Fibroblast of skin of left biceps (primary cell): ENCODE data around the gene NMRAL1.

Experiments used
- DNase-seq, 2 experiments: peaks; one replicate each; pipeline ENCODE4 v3.0.0-alpha.2; 2013; ENCODE audit warnings: low read depth in 2 of 2

Gene NMRAL1

DNA sequence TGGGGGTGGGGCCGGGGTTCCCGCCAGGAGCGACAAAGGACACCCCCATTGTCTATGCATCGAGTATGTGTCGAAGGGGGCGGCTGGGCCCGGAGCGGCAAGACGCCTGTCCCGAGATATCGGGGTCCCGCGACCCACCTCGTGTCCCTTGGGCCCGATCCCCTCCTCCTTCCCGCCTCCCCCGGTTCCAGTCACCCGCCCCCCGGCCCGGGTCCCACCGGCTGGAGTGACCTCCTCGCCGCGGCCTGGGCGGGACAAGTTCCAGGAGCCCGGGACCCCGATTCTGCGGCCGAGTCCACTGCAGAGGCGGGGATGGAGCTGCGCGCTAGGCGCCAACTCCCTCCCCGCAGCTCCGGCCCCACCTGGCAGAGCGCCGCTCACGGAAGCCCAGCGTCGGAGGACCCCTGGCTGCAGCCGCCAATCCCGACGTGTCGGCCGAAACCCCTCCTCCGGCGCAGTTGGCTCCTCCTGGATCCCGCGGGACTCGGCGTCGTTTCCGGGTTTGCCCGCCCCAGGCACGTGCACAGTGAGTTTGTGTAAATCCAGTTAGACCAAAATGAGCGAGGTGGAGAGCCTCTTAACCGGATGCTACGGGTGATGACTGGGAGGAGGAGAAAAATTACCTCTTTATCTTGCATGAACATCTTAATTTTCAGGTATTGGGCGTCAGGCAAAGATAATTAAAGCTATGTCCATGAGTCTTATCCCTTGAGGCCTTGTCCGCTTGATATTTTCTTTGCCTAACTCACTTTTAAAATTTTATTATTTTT is at the start of gene NMRAL1:
Gene NMRAL1, minus strand, starts transcription at position 434 of the 770 bp plus-strand sequence. CDS start 493 bp downstream, outside the sequence.
- DNase-seq: peak; percentile 71 to 78

DNA sequence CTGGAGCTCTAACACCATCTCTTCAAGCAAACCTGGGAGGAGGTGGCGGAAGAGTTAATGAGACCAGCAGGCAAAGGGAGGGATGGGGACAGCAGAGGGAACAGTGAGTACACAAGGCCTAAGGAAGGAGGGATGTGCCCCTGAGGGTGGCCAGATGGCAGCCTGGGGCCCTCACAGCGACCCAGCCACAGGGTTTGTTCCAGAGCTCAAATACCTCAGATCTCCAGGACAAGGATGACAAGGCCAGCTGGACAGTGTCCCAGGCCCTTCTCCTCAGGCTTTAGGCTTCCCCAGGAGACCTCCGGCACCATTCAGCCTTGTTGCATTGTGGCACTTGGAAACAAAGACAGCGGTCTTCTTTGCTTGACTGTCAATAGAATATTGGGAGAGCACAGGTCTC is 49.3 kb upstream of the NMRAL1 start:
- no peak for DNase-seq

DNA sequence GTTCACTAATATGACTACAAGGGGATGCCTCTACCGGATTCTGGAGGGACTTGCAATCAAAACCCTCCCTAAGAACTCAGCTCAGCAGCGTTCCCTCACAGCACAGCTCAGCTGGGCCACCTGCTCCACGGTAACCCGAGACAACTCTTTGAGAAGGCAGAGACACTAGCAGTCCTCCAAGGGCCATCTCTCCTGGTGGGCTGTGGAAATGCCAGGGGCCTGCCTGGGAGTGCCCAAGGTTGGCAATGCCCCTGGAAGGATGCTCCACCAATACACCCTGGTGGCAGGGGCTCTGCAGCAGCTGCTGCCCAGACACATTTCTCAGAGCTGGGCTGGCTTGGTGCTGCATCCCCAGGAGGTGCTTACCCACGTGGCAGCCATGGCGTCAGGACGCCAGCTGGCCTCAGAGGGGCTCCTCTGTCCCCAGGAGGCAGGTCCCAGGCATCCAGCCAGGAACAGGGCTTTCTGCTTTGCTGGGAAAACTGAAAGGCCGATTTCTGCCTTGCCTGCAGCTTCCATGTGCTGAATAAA is 47.7 kb upstream of the NMRAL1 start:
- no peak for DNase-seq

DNA sequence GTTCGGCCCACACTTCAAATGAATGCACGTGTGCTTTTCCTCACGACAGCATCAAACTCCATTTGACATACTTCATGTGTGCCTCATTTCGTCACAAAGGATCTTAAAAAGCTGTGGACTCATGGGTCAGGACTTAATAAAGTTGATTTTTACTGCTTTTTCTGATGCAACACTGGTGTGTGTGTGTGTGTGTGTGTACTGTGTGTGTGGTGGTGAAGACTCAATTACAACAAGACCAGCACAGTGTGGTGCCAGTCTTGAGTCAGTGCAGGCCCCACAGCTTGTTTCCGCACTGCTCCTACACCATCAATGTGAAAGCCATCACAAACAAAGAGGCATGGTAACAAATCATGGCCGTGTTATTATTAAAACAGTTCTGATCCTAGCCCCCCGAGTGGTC is 46.5 kb upstream of the NMRAL1 start:
- DNase-seq: no peak

DNA sequence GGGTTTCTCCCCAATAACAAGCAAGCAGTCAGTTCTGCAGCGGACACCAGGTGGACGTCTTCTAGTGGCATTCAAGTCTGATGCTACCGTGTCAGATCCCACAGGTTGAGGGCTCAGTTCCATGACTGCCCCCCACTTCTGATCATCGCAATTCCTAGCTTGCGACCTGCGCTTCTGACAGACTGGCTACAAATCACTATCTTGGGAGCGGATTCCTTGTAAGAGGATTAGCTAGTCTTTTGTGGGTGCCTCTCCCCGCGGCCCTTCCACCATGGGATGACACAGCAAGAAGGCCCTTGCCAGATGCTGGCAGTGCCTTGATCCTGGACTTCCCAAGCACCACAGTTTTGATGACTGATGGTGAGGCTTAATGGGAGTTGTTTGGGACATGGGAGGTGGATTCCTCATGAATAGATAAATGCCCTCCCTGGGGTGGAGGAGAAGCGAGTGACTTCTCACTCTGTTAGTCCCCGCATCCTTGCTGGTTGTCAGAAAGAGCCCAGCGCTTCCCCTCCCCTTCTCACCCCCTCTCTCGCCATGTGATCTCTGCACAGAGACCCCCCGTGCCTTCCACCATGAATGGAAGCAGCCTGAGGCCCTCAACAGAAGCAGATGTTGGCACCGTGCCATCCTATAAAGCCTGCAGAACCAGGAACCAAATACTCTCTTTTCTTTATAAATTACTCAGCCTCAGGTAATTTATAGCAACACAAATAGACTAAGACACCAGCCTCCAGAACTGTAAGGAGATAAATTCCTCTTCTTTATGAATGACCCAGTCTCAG is 45.0 kb upstream of the NMRAL1 start:
- DNase-seq: no peak

DNA sequence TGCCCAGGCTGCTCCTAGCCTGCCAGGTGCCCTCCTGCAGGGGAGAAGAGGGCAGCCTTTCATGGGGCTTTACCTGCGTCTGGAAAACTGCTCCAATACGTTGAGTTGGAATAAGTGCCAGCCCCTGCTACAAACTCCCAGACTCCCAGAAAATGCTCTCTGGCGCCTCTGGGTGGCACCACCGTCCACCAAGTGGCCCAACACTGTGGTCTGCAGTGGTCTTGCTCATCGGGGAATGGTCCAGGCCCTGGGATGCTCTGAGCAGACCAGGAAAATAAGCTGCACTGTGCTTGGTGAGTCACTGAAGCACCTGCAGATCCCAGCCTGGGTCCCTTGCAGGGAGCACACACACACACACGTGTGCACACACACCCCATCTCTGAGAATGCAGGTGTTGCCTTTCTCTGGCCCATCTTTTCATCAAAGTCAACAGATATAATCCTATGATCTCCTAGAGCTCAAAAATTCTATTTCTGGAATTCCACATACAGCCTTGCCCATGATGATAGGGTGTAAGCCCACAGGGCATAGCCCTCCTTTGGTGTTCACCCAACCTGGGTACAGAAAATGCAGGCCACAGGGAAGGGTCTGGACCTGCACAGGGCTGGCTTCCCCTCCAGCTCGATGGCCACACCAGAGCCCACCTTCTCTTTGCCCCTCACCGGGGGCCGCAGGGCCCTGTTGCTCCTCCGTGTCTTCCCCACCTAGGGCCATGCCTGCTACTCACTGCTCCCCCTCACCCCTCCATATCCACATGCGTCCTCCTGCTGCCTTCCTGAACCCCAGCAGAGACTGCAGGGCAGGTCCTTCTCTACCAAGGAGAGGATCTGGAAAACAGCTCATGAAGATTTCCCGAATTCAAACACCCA is 43.6 kb upstream of the NMRAL1 start:
- no peak for DNase-seq

DNA sequence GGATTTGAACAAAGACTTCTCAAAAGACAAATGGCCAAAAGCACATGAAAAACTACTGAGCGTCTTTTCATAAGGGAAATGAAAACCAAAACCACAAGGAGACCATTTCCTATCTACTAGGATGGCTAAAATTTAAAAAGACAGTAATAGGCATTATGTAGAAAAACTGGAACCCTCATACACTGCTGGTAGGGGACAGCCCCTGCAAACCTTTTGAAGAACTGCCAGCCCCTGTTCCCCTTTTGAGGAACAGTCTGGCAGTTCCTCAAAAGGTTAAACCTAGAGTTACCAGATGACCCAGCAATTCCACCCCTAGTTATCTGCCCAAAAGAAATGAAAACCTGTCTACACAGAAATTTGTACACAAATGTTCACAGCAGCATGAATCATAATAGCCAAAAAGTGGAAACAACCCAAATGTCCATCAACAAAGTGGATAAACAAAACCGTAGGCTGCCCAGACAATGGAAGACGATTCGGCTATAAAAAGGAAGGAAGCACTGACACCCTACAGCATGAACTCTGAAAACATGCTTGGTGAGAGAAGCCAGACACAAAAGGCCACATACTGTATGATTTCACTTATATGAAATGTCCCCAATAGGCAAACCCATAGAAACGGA is 41.3 kb upstream of the NMRAL1 start:
- no peak for DNase-seq

DNA sequence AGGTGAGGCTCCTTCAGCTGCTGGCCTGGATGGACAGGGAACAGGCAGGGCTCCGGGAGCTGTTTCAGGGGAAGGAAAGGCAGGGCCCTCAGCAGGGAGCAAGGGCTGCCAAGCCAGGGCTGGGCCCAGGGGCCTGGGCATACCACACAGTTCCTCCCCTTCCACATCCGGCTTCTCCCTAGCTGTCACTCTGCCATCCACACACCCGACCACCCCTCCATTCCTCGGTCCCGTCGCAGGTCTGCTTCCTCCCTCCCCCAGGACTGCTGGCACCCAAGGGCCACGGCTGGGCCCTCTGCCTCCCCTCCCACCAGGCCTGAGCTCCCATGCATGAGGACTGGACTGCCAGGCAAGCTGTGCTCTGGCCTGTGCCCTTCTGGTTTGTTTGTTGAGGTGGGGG is 40.2 kb upstream of the NMRAL1 start:
- no peak for DNase-seq

DNA sequence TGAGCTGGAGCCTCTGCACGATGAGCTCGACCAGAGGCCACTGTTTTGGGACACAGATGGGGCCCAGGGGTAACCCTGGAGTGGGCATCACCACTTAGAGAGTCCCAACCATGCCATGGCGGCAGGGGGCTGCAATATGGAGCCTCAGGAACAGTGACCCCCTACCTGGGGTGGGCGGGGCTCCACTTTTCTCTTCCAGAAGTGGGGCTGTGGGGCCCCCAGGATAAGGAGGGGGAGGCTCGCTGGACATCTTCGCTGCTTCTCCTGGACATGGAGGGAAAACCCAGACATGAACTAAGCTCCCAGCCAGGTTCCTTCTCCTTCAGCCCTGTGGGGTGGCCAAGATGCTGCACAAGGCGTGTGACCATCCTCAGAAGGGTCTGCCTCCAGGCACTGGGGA is 39.5 kb upstream of the NMRAL1 start:
- no peak for DNase-seq

DNA sequence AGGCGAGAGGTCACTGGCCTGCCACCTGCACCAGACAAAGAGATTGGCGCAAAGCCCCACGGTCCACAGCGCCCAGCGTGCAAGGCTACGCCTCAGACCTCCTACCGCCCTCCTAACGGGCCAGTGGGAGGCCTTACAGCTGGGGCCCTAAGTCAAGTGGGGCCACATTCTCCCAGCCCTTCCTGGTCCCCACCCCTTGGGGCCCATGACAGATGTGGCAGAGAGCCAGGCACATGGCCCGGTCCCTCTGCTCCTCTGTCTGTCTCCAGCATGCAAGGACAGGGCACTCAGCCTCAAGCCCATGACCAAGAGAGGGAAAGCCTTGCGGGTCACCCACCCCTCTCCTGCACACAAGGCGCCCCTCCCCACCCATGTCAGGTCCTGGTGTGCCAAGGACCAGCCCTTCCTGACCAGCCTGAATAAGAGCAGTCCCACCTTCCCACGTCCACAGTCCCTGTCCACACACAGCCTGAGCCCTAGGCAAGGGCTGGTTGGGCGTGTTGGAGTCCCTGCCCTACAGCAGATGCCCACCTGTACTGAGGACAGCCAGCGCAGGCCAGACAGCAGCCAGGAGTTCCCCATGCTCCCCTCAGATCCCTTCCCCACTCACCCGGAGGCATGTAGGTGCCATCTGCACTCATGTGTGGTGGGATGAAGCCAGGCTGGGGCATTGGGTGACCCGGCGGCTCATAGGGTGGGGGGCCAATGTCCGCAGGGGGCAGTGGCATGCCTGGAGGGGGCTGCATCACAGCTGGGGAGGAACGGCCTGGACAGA is 38.8 kb upstream of the NMRAL1 start:
- no peak for DNase-seq

DNA sequence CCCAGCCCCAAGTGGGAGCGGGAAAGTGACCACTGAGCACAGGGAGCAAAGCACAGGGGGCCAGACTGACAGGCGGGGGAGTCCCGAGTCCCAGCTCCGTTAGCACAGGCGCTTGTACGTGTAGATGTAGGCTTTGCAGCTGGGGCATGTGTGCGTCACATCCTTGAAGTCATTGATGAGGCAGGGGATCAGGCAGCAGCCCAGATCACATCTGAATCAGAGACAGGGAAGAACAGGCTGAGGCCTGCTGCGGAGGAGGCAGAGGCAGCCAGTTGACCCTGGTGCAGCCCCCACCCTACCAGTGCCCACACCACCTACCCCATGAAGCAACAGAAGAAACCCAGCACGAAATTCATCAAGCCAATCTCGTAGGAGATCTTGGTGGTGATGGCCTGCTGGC is 38.0 kb upstream of the NMRAL1 start:
- no peak for DNase-seq

DNA sequence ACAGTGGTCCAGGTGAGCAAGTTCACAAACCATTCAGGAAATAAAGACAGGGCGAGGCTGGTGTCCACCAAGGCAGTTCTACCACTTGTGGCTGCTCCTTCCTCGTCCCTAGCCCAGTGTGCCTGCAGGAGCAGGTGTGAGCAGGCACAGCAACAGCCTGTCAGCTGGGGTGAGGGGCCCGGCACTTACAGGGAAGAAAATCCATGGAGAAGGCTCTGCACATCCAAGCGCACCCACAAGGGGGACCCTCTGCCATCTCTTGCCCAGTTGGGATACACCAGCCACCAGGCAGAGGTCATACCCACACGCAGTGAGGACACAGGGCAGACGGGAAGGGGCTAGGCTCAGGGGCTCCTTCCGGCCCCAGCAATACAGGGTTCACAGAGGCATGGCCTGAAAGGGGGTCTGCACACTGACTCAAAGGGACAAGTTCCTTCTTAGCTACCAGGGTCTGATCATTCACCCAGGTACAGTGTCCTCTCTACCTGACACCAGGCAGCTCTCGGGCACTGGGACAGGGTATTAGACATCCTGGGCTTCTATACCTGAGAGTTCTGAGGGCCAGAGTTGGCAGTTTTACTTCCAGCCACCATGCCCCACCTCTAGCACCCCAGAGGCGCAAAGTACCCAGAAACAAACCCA is 37.1 kb upstream of the NMRAL1 start:
- no peak for DNase-seq

DNA sequence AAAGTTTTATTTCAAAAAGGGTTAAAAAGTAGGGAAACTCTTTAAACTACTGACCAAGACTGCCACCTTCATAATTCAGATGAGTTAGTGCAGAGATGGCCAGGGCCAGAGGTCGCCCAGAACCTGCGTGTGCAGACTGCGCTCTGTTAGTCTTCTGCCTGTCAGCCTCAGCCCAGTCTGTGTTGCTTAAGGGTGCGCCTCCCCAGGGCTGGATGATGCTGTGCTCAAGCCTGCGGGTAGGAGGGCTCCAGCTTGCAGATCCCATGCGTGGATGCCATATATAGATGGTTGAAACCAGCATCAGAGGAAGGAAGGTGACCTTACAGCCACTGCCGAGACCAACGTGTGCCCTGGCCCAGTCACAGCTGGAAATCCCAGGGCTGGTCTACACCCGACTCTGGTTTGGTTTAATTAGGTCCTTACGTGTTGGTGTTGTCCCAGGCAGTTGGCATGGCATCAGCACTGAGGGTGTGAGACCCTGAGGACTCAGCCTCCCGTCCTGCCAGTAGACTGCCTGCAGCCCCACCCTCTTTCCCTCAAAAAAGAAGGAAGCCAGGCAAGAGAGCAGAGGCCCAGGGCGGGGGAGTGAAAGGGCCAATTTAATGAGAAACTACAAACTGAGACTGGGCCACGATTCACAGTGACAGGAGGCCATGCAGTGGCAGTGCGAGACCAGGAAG is 36.5 kb upstream of the NMRAL1 start:
- DNase-seq: no peak

DNA sequence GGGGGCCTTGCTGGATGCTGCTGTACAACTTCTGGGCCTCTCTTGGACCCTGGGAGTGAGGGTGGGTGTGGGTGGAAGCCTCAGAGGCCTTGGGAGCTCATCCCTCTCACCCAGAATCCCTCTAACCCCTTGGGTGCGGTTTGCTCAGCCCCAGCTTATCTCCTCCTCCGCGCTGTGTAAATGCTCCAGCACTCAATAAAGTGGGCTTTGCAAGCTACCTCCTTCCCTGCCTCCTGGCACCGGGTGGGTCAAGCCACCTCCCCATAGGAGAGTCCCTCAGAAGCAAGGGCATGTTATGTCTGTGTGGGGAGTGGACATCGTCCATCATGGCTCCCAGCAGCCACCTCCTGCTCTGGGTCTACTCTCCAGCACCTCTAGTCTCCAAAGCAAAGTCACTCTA is 35.7 kb upstream of the NMRAL1 start:
- DNase-seq: no peak

DNA sequence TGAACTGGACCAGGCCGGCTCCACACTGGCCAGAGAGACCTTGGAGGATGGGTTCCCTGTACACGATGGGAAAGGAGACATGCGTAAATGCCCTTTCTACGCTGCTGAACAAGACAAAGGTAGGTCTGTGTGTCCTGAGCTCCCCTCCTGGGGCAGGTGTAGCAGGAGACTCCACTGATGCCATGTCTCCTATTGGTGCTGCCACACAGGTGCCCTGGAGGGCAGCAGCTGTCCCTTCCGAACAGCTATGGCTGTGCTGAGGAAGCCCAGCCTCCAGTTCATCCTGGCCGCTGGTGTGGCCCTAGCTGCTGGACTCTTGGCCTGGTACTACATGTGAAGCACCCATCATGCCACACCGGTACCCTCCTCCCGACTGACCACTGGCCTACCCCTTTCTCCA is 35.0 kb upstream of the NMRAL1 start:
- no peak for DNase-seq

DNA sequence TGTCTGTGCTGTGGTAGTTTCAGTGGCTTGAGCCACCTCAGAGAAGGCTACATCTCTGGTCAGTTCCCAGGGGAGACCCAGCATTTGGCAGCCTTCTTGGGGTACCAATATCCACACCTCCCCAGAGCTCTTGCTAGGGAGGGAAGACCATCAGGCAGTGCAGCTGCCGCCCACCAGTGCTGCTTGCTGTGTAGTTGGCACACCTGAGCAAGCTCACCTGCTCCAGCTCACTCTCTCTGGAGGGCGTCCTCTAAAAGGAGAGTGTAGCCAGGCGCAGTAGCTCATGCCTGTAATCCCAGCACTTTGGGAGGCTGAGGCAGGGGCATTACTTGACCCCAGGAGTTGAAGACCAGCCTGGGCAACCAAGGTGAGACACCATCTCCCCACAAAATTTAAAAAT is 34.4 kb upstream of the NMRAL1 start:
- no peak for DNase-seq

DNA sequence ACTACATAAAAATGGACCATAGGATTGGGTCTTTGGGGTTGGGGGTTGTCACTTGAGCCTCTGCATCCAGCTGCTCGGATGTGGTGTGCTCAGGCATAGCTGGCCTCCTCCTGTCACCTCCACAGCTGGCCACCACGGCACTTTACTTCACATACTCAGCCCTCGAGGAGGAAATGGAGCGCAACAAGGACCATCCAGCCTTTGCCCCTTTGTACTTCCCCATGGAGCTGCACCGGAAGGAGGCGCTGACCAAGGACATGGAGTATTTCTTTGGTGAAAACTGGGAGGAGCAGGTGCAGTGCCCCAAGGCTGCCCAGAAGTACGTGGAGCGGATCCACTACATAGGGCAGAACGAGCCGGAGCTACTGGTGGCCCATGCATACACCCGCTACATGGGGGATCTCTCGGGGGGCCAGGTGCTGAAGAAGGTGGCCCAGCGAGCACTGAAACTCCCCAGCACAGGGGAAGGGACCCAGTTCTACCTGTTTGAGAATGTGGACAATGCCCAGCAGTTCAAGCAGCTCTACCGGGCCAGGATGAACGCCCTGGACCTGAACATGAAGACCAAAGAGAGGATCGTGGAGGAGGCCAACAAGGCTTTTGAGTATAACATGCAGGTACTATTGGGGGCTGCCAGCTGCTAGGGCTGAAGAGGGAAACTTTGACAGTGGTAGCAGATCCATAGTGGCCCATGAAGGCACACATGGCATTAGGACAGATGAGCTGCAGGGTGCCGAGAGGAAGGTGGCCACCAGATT is 33.3 kb upstream of the NMRAL1 start:
- DNase-seq: no peak

DNA sequence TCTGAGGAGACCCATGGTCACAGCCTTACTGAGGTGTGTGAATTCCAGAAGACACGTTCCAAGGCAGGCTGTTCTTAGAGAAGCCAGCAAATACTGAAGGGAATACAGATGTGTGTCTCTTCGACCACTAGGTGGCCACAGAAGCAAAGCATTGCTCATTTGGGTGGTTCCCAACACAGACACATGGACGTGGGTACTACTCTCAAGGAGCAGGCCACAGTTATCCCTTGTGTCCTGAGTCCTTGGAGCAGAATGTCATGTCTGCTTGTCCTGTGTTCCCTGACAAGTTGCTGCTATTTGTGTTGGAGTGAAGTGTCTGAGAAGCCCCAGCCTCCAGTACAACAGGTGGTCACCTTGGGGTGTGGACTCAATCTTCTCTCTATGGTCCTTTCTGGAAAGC is 32.0 kb upstream of the NMRAL1 start:
- peak; percentile 44 to 45 for DNase-seq
